NCI-H2196 (cell line): Measurements from ENCODE around the gene ADAMTSL1.
A peak's percentile ranks its signal among the peaks of the same experiment; 100 is the strongest.

Source experiments
- DNase-seq: peaks from one replicate; lab custom pipeline; 2025; ENCODE audit not compliant: unreplicated experiment; lab: John Stamatoyannopoulos, UW

The ADAMTSL1 gene

GRCh38 chr9:18798508-18799290, 324.7 kb downstream of the ADAMTSL1 start:
- DNase-seq: no peak

- DNase-seq: no peak
Observed at GRCh38 chr9:18799428-18799827, 325.5 kb downstream of the ADAMTSL1 start.

GRCh38 chr9:18800579-18800978, 326.6 kb downstream of the ADAMTSL1 start:
- DNase-seq: no peak

- no peak for DNase-seq
Observed at GRCh38 chr9:18805386-18805785, 331.4 kb downstream of the ADAMTSL1 start.

GRCh38 chr9:18806232-18807080, 332.5 kb downstream of the ADAMTSL1 start:
- no peak for DNase-seq

GRCh38 chr9:18810581-18810980, 336.6 kb downstream of the ADAMTSL1 start:
- no peak for DNase-seq

- DNase-seq: no peak
Observed at GRCh38 chr9:18811171-18811570, 337.2 kb downstream of the ADAMTSL1 start.

GRCh38 chr9:18819418-18819817, 345.5 kb downstream of the ADAMTSL1 start:
- no peak for DNase-seq

- no peak for DNase-seq
Observed at GRCh38 chr9:18820566-18821095, 346.7 kb downstream of the ADAMTSL1 start.

GRCh38 chr9:18821788-18822187, 347.8 kb downstream of the ADAMTSL1 start:
- peak; percentile 35 for DNase-seq

- DNase-seq: no peak
Observed at GRCh38 chr9:18822850-18823249, 348.9 kb downstream of the ADAMTSL1 start.

- peak; percentile 41 for DNase-seq
Observed at GRCh38 chr9:18824095-18824666, 350.2 kb downstream of the ADAMTSL1 start.

GRCh38 chr9:18825656-18826170, 351.8 kb downstream of the ADAMTSL1 start:
- DNase-seq: no peak

- DNase-seq: peak; percentile 47
Observed at GRCh38 chr9:18826248-18826647, 352.3 kb downstream of the ADAMTSL1 start.

- DNase-seq: no peak
Observed at GRCh38 chr9:18829066-18829465, 355.1 kb downstream of the ADAMTSL1 start.

- no peak for DNase-seq
Observed at GRCh38 chr9:18829873-18830272, 355.9 kb downstream of the ADAMTSL1 start.

- no peak for DNase-seq
Observed at GRCh38 chr9:18834740-18835361, 360.9 kb downstream of the ADAMTSL1 start.

GRCh38 chr9:18837402-18837801, 363.4 kb downstream of the ADAMTSL1 start:
- no peak for DNase-seq

- DNase-seq: no peak
Observed at GRCh38 chr9:18847576-18848275, 373.8 kb downstream of the ADAMTSL1 start.

- no peak for DNase-seq
Observed at GRCh38 chr9:18848657-18849056, 374.7 kb downstream of the ADAMTSL1 start.
